T-cell (primary cell): Measurements from ENCODE around the gene NCAPG2. TPM values are rescaled to one million over a fixed set of nuclear protein-coding genes. Genes with fewer than 3 reads are reported as not detected.

Source experiments
- ATAC-seq, 4 experiments: fragments of 200-7000 bp in 3 of 4; fragments of 150-1000 bp in 1 of 4; cut with Tn5 transposase; replicated peaks in 1 of 4; 1 replicate in 3 of 4; 2 replicates in 1 of 4; pipeline ENCODE4 v1.10.0; 2021; ENCODE audit warnings: moderate library complexity in 3 of 4, mild to moderate bottlenecking in 2 of 4, moderate number of reproducible peaks in 1 of 4
- CTCF ChIA-PET, 2 donors: fragments of 300-600 bp; sonication (Branson Sonifier 250); formaldehyde crosslinking; loops; one replicate each; lab custom pipeline; 2022; ENCODE audit warnings: antibody characterized with exemption in 2 of 2; lab: Charles Lee
- POLR2A ChIA-PET, 2 donors: fragments of 300-600 bp; sonication (Branson Sonifier 250); formaldehyde crosslinking; loops; one replicate each; lab custom pipeline; 2022; ENCODE audit warnings: antibody characterized with exemption in 2 of 2; lab: Charles Lee
- DNase-seq, 35 experiments: peaks; one replicate each; pipeline versions ENCODE4 v3.0.0 to v3.0.0-alpha.2; 2013 to 2023
- H3K27ac ChIP-seq: one replicate; pipeline ENCODE4 v1.5.1; 2013; ENCODE audit warnings: low read length
- H3K27me3 ChIP-seq, 2 experiments: replicated peaks in 1 of 2; 1 replicate in 1 of 2; 2 replicates in 1 of 2; pipeline versions ENCODE4 v1.6.1 to v1.7.0; 2013; ENCODE audit warnings: low read length in 1 of 2, mixed read lengths in 1 of 2; ENCODE audit not compliant: control insufficient read depth in 2 of 2, insufficient read depth in 2 of 2; ENCODE audit errors: extremely low read depth in 1 of 2
- H3K36me3 ChIP-seq, 2 donors: 1 replicate in 1 of 2; 2 replicates in 1 of 2; pipeline versions ENCODE4 v1.6.1 to v1.7.0; 2013; ENCODE audit warnings: low read length in 1 of 2; ENCODE audit not compliant: control insufficient read depth in 2 of 2, insufficient read depth in 1 of 2; ENCODE audit errors: extremely low read depth in 1 of 2
- H3K4me1 ChIP-seq, 2 experiments: 1 replicate in 1 of 2; 2 replicates in 1 of 2; pipeline versions ENCODE4 v1.6.1 to v1.7.0; 2013; ENCODE audit warnings: low read length in 2 of 2, mixed read lengths in 1 of 2; ENCODE audit not compliant: insufficient read depth in 2 of 2, control insufficient read depth in 1 of 2; ENCODE audit errors: extremely low read depth in 1 of 2
- H3K4me3 ChIP-seq, 2 donors: 1 replicate in 1 of 2; 2 replicates in 1 of 2; pipeline versions ENCODE4 v1.5.1 to v1.7.0; 2013; ENCODE audit warnings: mild to moderate bottlenecking in 2 of 2, low read length in 1 of 2, moderate library complexity in 1 of 2; ENCODE audit not compliant: control insufficient read depth in 1 of 2; ENCODE audit errors: extremely low read depth in 1 of 2
- H3K9me3 ChIP-seq: 2 replicates; pipeline ENCODE4 v1.7.0; 2013
- H3K27ac Mint-ChIP-seq, 2 donors: one replicate each; pipeline ENCODE4 v1.8.0; 2020 to 2021; ENCODE audit warnings: mild to moderate bottlenecking in 2 of 2, mixed read lengths in 2 of 2
- H3K27me3 Mint-ChIP-seq, 2 donors: one replicate each; pipeline ENCODE4 v1.8.0; 2021 to 2022; ENCODE audit warnings: mixed read lengths in 2 of 2
- H3K36me3 Mint-ChIP-seq: one replicate; pipeline ENCODE4 v1.8.0; 2021; ENCODE audit warnings: mixed read lengths
- H3K4me1 Mint-ChIP-seq, 3 donors: one replicate each; pipeline ENCODE4 v1.8.0; 2020 to 2022; ENCODE audit warnings: mixed read lengths in 3 of 3, mild to moderate bottlenecking in 1 of 3
- H3K4me3 Mint-ChIP-seq, 3 donors: one replicate each; pipeline ENCODE4 v1.8.0; 2020 to 2022; ENCODE audit warnings: mild to moderate bottlenecking in 3 of 3, mixed read lengths in 3 of 3, moderate library complexity in 3 of 3
- H3K9me3 Mint-ChIP-seq, 3 donors: one replicate each; pipeline ENCODE4 v1.8.0; 2020 to 2022; ENCODE audit warnings: mixed read lengths in 3 of 3
- WGBS: methylation state at CpG from one replicate; pipeline ENCODE4 v1.1.5; 2013; ENCODE audit warnings: missing lambda C conversion rate; ENCODE audit not compliant: insufficient coverage; 5-methylcytosine and 5-hydroxymethylcytosine counted together
- total RNA-seq, 35 experiments: library from RNA in 6 of 35; stranded (reverse) in 6 of 35; fragments of 120-200 nt in 1 of 35; gene quantifications; one replicate each; pipeline versions ENCODE4 v1.2.1 to v1.2.4 and lab custom pipeline; 2013 to 2026

The NCAPG2 gene
- total RNA-seq, 5 donors from 2014 or later (not counting 1 experiment from before 2014, with no cell fraction given), result 6.2 to 14.7 (median 11.9) TPM

DNA sequence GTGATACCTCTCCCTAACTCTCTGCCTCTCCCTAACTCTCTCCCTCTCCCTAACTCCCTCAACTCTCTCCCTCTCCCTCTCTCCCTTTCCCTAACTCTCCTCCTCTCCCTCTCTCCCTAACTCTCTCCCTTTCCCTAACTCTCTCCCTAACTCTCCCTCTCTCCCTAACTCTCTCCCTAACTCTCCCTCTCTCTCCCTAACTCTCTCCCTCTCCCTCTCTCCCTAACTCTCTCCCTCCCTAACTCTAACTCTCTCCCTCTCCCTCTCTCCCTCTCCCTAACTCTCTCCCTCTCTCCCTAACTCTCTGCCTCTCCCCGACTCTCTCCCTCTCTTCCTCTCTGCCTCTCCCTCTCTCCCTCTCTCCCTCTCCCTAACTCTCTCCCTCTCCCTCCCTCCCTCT, 115.0 kb downstream of the NCAPG2 start:
- Histone ChIP-seq H3K27me3 (peaks cover 8 to 35% of the 10 kb centered on the region in 2 experiments), H3K36me3 (no peaks in the 10 kb centered on the region), H3K9me3 (no peaks in the 10 kb centered on the region), H3K4me3 (no peak overlapping the region), H3K27ac (no peak overlapping the region), H3K4me1 (peaks cover 2 to 20% of the 10 kb centered on the region in 2 experiments)
- Mint-ChIP-seq H3K27me3 (peaks cover 25 to 31% of the 10 kb centered on the region in 2 donors), H3K27ac (no peak overlapping the region), H3K9me3 (peaks cover 0 to 3% (median 2%) of the 10 kb centered on the region in 3 donors), H3K4me1 (peaks cover 8 to 21% (median 14%) of the 10 kb centered on the region in 3 donors), H3K36me3 (no peaks in the 10 kb centered on the region), H3K4me3 (peak overlapping the region in 1 of 3 donors; percentile 74)
- ChIA-PET CTCF (no interaction called here), POLR2A (no interaction called here)
- ATAC-seq (no peak), DNase-seq (no peak)
- 75% methylated on average over 1 of the region's 1 CpG for WGBS

DNA sequence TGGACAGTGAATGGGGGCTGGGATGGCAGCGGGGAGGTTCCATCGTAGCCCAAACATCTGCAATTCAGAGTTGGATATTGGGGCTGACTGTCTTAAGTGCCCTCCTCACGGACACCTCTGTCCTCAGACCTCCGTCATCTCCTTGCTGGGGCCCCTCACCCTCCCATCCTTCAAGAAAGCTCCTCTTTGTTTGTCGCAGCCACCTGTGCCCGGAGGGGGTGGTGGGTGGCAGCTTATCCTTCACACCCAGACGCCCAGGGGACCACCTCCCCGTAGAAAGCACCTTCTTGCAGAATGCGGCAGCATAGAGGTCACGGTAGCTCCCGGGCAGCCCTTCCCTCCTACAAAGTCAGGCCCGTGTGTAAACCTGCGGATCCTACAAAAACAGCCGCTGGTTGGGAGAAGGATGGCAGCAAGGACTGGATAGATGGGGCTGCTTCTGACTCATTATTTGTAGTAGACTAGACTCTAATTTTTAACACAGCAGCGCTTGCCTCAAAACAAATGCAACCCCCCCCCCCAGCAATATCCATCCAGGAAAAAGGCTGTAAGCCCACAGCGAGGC, 115.6 kb downstream of the NCAPG2 start:
- no CpG with 5 or more reads among the region's 16 CpGs for WGBS
- Mint-ChIP-seq H3K4me1 (peaks cover 8 to 26% (median 20%) of the 10 kb centered on the region in 3 donors), H3K27me3 (peaks cover 31 to 38% of the 10 kb centered on the region in 2 donors), H3K4me3 (peak overlapping the region; percentile 25 to 74 (median 56)), H3K27ac (no peak overlapping the region), H3K9me3 (peaks cover 2 to 4% (median 3%) of the 10 kb centered on the region in 3 donors), H3K36me3 (no peaks in the 10 kb centered on the region)
- no peak overlapping the region for H3K4me3 ChIP-seq
- no peak overlapping the region for H3K27ac ChIP-seq
- ChIA-PET CTCF (no interaction called here), POLR2A (no interaction called here)
- peaks cover 8 to 42% of the 10 kb centered on the region in 2 experiments for H3K27me3 ChIP-seq
- H3K9me3 ChIP-seq, result no peaks in the 10 kb centered on the region
- no peak for ATAC-seq
- no peak for DNase-seq
- H3K4me1 ChIP-seq, result peaks cover 2 to 20% of the 10 kb centered on the region in 2 experiments
- no peaks in the 10 kb centered on the region for H3K36me3 ChIP-seq

DNA sequence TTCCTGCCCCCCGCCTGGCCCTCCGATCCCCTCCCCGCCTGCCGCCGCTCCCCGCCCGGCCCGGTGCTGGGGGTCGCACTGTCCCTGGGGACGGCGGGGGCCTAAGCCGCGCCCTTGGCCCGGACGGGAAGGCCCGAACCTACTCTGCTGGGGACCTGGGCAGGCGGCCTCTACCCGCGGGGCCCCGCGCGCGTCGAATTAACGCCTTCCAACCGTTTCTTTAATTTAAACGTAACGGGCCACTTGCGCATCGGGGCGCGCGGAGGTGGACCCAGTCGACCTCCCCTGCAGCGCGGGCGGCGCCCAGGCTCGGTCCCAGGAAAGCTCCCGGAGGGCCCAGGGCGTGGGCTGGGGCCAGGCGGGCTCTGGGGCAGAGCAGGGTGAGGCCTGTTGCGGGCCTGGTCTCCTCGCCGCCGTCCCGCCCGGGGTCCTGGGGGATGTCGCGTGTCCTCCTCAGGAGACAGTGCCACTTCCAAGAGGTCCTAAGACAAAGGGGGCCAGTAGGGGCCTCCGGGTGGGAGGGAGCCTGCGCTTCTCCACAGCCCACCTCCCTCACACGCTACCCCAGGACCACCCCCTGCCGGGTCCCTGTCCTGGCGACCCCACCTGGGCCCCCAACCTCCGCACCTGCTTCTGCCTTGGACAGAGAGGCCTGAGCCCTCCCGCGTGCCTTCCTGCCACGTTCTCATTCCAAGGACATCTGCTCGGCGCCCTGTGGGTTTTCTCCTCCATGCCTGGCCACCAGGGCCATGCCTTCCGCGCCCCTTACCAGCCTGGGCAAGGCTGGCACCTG, 116.3 kb downstream of the NCAPG2 start:
- ChIA-PET CTCF (no interaction called here), POLR2A (no interaction called here)
- Histone ChIP-seq H3K36me3 (no peaks in the 10 kb centered on the region), H3K4me1 (peaks cover 2 to 20% of the 10 kb centered on the region in 2 experiments), H3K4me3 (no peak overlapping the region), H3K27me3 (peaks cover 8 to 49% of the 10 kb centered on the region in 2 experiments), H3K9me3 (no peaks in the 10 kb centered on the region), H3K27ac (no peak overlapping the region)
- H3K4me3 Mint-ChIP-seq, result peak overlapping the region; percentile 25 to 74 (median 56)
- DNase-seq (peak in 1 of 35 experiments; percentile 6), ATAC-seq (peak in 3 of 4 experiments; percentile 12 to 42 (median 25))
- no peak overlapping the region for H3K27ac Mint-ChIP-seq
- WGBS, result 22% methylated on average over 52 of the region's 63 CpGs
- H3K9me3 Mint-ChIP-seq, result peaks cover 2 to 4% (median 3%) of the 10 kb centered on the region in 3 donors
- no peaks in the 10 kb centered on the region for H3K36me3 Mint-ChIP-seq
- peaks cover 8 to 26% (median 20%) of the 10 kb centered on the region in 3 donors for H3K4me1 Mint-ChIP-seq
- peaks cover 38 to 44% of the 10 kb centered on the region in 2 donors for H3K27me3 Mint-ChIP-seq

- Mint-ChIP-seq H3K4me3 (peak within 1 kb of the TSS; percentile 25 to 74 (median 56)), H3K27ac (no peak within 1 kb of the TSS), H3K9me3 (peaks cover 1 to 4% (median 2%) of the 10 kb centered on the region in 3 donors), H3K36me3 (no peaks in the 10 kb centered on the region), H3K27me3 (peaks cover 43 to 49% of the 10 kb centered on the region in 2 donors), H3K4me1 (peaks cover 8 to 26% (median 20%) of the 10 kb centered on the region in 3 donors)
- Histone ChIP-seq H3K9me3 (no peaks in the 10 kb centered on the region), H3K4me1 (peaks cover 2 to 20% of the 10 kb centered on the region in 2 experiments), H3K27me3 (peaks cover 8 to 54% of the 10 kb centered on the region in 2 experiments), H3K4me3 (no peak within 1 kb of the TSS), H3K36me3 (no peaks in the 10 kb centered on the region), H3K27ac (no peak within 1 kb of the TSS)
- DNase-seq (peak in 34 of 35 experiments; percentile 14 to 74 (median 44)), ATAC-seq (peak; percentile 76 to 91 (median 80))
- ChIA-PET POLR2A (no interaction called here), CTCF (no interaction called here)
- WGBS, result 3% methylated on average over 45 of the region's 110 CpGs
Measured at GRCh38 chr7:158587162-158588084, 117.2 kb downstream of the NCAPG2 start, which contains the start of gene PTPRN2. Gene PTPRN2, minus strand, starts transcription at chr7:158587823.

DNA sequence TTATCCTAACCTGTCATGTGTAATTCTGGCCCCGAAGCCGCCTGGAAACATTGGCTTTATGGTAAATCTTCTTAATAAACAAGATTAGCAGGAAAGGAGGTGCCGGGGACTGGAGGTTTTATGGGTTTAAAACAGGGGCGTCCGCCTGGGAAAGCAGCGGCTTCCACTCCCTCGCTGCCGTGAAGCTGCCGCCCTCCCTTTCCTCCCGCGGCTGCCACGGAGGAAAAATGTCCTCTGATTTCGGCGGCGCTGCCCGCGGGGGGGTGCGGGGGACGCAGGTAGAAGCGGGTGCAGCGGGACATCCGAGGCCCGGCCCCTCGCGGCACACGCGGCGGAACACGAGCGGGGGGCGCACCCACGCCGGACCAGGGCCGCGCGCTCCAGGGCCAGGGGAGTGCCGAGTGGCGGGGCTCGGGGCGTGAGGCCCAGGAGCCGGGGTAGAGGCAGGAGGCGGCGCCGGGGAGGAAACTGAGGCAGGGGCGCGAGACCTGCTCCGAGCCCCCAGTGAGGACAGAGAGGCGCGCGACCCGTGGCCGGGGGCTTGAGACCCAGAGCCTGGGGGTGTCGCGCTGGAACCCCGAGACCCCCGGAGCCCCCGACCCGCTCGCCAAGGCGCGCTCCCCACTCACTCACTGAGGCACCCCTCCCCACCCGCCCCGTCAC, 118.0 kb downstream of the NCAPG2 start:
- peaks cover 8 to 57% of the 10 kb centered on the region in 2 experiments for H3K27me3 ChIP-seq
- Mint-ChIP-seq H3K4me3 (peak overlapping the region in 1 of 3 donors; percentile 75), H3K27me3 (peaks cover 43 to 49% of the 10 kb centered on the region in 2 donors)

More for the DNA sequence above, 118.0 kb downstream of the NCAPG2 start:
- H3K36me3 ChIP-seq, result no peaks in the 10 kb centered on the region
- no peak for ATAC-seq
- ChIA-PET POLR2A (no interaction called here), CTCF (no interaction called here)
- DNase-seq, result no peak
- peaks cover 8 to 26% (median 20%) of the 10 kb centered on the region in 3 donors for H3K4me1 Mint-ChIP-seq
- H3K9me3 ChIP-seq, result no peaks in the 10 kb centered on the region
- H3K27ac Mint-ChIP-seq, result no peak overlapping the region
- peak overlapping the region in 1 of 2 donors; percentile 40 for H3K4me3 ChIP-seq
- H3K4me1 ChIP-seq, result peaks cover 2 to 20% of the 10 kb centered on the region in 2 experiments
- no peak overlapping the region for H3K27ac ChIP-seq
- WGBS, result 15% methylated on average over 44 of the region's 63 CpGs
- no peaks in the 10 kb centered on the region for H3K36me3 Mint-ChIP-seq
- H3K9me3 Mint-ChIP-seq, result peaks cover 0 to 4% (median 2%) of the 10 kb centered on the region in 3 donors
